HepG2 (cell line): Measurements from ENCODE around the gene EPB41L2. TPM values are rescaled to one million over a fixed set of nuclear protein-coding genes. Genes with fewer than 3 reads are reported as not detected.

ENCODE experiments used
- ATAC-seq: fragments of 200-7000 bp; cut with Tn5 transposase; 3 replicates; pipeline ENCODE4 v1.9.1; 2020; ENCODE audit warnings: mild to moderate bottlenecking, moderate library complexity
- BruUV-seq: library from RNA; stranded (reverse); fragments of 400-500 nt; replicated peaks from 2 replicates; lab custom pipeline; 2021; lab: Mats Ljungman, UMichigan
- CTCF ChIA-PET: fragments of 300-600 bp; formaldehyde crosslinking; extraction: SDS; loops from one replicate; lab custom pipeline; 2021; ENCODE audit warnings: low total read pairs, inconsistent platforms, low intra/inter-chr PET ratio; lab: Yijun Ruan, JAX
- POLR2A ChIA-PET: fragments of 350-600 bp; sonication (Branson Sonifier 250); formaldehyde crosslinking; loops from one replicate; lab custom pipeline; 2020; ENCODE audit warnings: antibody characterized with exemption, inconsistent platforms; lab: Yijun Ruan, JAX
- DNase-seq: peaks from one replicate; pipeline ENCODE4 v3.0.0-alpha.2; 2015; ENCODE audit warnings: low spot score
- FAIRE-seq: peaks from 3 replicates; lab custom pipeline; 2011; peaks lifted over from hg19 to GRCh38; lab: Jason Lieb, UNC
- H2AFZ ChIP-seq: one replicate; pipeline ENCODE4 v1.6.1; 2011; ENCODE audit warnings: low read length, inconsistent platforms
- H3K27ac ChIP-seq: fragments of 300-600 bp; 3 replicates; pipeline ENCODE4 v1.8.0; 2011; ENCODE audit warnings: mixed run types, mild to moderate bottlenecking, mixed read lengths, low read length, inconsistent platforms; ENCODE audit not compliant: insufficient read depth; ENCODE audit errors: extremely low read length
- H3K27me3 ChIP-seq, 2 experiments: fragments of 200-600 bp in 1 of 2; 2 replicates in 1 of 2; 3 replicates in 1 of 2; pipeline versions ENCODE4 v1.6.0 to v1.8.0; 2011; ENCODE audit warnings: low read length in 2 of 2, mild to moderate bottlenecking in 2 of 2, moderate library complexity in 2 of 2, inconsistent platforms in 1 of 2; ENCODE audit not compliant: insufficient read depth in 2 of 2, control insufficient read depth in 1 of 2
- H3K36me3 ChIP-seq, 2 experiments: fragments of 200-600 bp in 1 of 2; replicated peaks in 1 of 2; 2 replicates in 1 of 2; 3 replicates in 1 of 2; pipeline versions ENCODE4 v1.5.1 to v1.8.0; 2011; ENCODE audit warnings: low read length in 2 of 2, inconsistent platforms in 1 of 2; ENCODE audit not compliant: insufficient read depth in 2 of 2, control insufficient read depth in 1 of 2
- H3K4me1 ChIP-seq: 2 replicates; pipeline ENCODE4 v1.5.1; 2012; ENCODE audit warnings: low read length, inconsistent platforms; ENCODE audit not compliant: insufficient read depth
- H3K4me2 ChIP-seq: 2 replicates; pipeline ENCODE4 v1.6.0; 2011; ENCODE audit warnings: low read depth, low read length, inconsistent platforms
- H3K4me3 ChIP-seq, 3 experiments: fragments of 200-600 bp in 1 of 3; sonication (generic), shearing (Covaris generic) in 1 of 3; replicated peaks in 1 of 3; 2 replicates each; pipeline ENCODE4 v1.5.1; 2011 to 2016; ENCODE audit warnings: low read length in 3 of 3, inconsistent platforms in 2 of 3, low read depth in 2 of 3, mild to moderate bottlenecking in 2 of 3, control low read depth in 1 of 3, mixed read lengths in 1 of 3; ENCODE audit not compliant: insufficient read depth in 1 of 3
- H3K79me2 ChIP-seq: one replicate; pipeline ENCODE4 v1.6.1; 2011; ENCODE audit warnings: low read length, inconsistent platforms; ENCODE audit not compliant: insufficient read depth
- H3K9ac ChIP-seq: 2 replicates; pipeline ENCODE4 v1.6.0; 2011; ENCODE audit warnings: mild to moderate bottlenecking, low read depth, low read length, inconsistent platforms; ENCODE audit not compliant: insufficient read depth
- H3K9me3 ChIP-seq: 2 replicates; pipeline ENCODE4 v1.5.1; 2012; ENCODE audit warnings: mild to moderate bottlenecking, low read length
- H4K20me1 ChIP-seq: 2 replicates; pipeline ENCODE4 v1.6.0; 2011; ENCODE audit warnings: inconsistent platforms, mild to moderate bottlenecking, low read length, moderate library complexity; ENCODE audit not compliant: insufficient read depth
- AHDC1 ChIP-seq: sonication (generic); formaldehyde crosslinking; IDR thresholded peaks from 2 replicates; pipeline ENCODE4 v1.5.1; 2020; ENCODE audit warnings: mild to moderate bottlenecking, missing genetic modification reagents, borderline replicate concordance
- CREM ChIP-seq, 2 experiments: sonication (generic) in 1 of 2; formaldehyde crosslinking in 1 of 2; IDR thresholded peaks; 2 replicates each; pipeline versions ENCODE4 v1.4.0 to v1.6.1; 2016 to 2020; ENCODE audit warnings: antibody characterized with exemption in 1 of 2, mild to moderate bottlenecking in 1 of 2, missing genetic modification reagents in 1 of 2
- KDM1A ChIP-seq: IDR thresholded peaks from 2 replicates; pipeline ENCODE4 v1.6.1; 2016; ENCODE audit warnings: missing compliant biosample characterization
- POGZ ChIP-seq: sonication (generic); formaldehyde crosslinking; IDR thresholded peaks from 2 replicates; pipeline ENCODE4 v1.4.0; 2020; ENCODE audit warnings: mild to moderate bottlenecking, missing genetic modification reagents
- SOX13 ChIP-seq, 3 experiments: fragments of 450-650 bp in 1 of 3; sonication (generic) in 1 of 3; formaldehyde crosslinking in 1 of 3; IDR thresholded peaks in 2 of 3; conservative IDR thresholded peaks in 1 of 3; 2 replicates each; pipeline versions ENCODE4 v1.5.0 to v1.6.1; 2016 to 2020; ENCODE audit warnings: antibody characterized with exemption in 1 of 3, mild to moderate bottlenecking in 1 of 3, missing compliant biosample characterization in 1 of 3, missing genetic modification reagents in 1 of 3, moderate library complexity in 1 of 3
- STAT6 ChIP-seq: sonication (generic); formaldehyde crosslinking; IDR thresholded peaks from 2 replicates; pipeline ENCODE4 v1.4.0; 2020; ENCODE audit warnings: missing genetic modification reagents, mild to moderate bottlenecking, borderline replicate concordance
- ZBTB21 ChIP-seq: sonication (generic); formaldehyde crosslinking; IDR thresholded peaks from 2 replicates; pipeline ENCODE4 v1.4.0; 2020; ENCODE audit warnings: missing genetic modification reagents
- ZGPAT ChIP-seq: IDR thresholded peaks from 2 replicates; pipeline ENCODE4 v1.6.1; 2016; ENCODE audit warnings: mild to moderate bottlenecking
- ZNF784 ChIP-seq: sonication (generic); formaldehyde crosslinking; IDR thresholded peaks from 2 replicates; pipeline ENCODE4 v1.5.1; 2020; ENCODE audit warnings: missing genetic modification reagents, mild to moderate bottlenecking, borderline replicate concordance
- WGBS: methylation state at CpG from one replicate; pipeline ENCODE4 v1.1.6; 2017; ENCODE audit warnings: low lambda C conversion rate; 5-methylcytosine and 5-hydroxymethylcytosine counted together
- in situ Hi-C: cut with HindIII; loops from 2 replicates; pipeline ENCODE4 v1.10.0; 2017; ENCODE audit warnings: low pct_unique_long_range_greater_than_20kb; ENCODE audit not compliant: extremely low pct_ligation_motif_present
- intact Hi-C: fragments of 100-400 bp; cut with micrococcal nuclease; formaldehyde crosslinking; loops from one replicate; pipeline ENCODE4 v1.10.0; 2022; ENCODE audit not compliant: unreplicated experiment
- polyA plus RNA-seq, 8 experiments: library from polyadenylated mRNA; depleted of rRNA in 3 of 8; stranded (reverse) in 7 of 8; unstranded in 1 of 8; fragments of >200 nt; fragmentation: Illumina TruSeq in 4 of 8; extraction: Trizol in 4 of 8; gene quantifications; 2 replicates each; pipeline versions ENCODE4 v1.2.1 to v1.2.3, GENCODE V29; 2011 to 2016; ENCODE audit warnings: low read depth in 4 of 8, missing spikeins in 1 of 8, mixed read lengths in 1 of 8; ENCODE audit not compliant: insufficient read depth in 1 of 8
- total RNA-seq, 5 experiments: library from RNA; depleted of rRNA; stranded (reverse); fragments of >200 nt; fragmentation: Illumina TruSeq; extraction: Trizol; gene quantifications; 2 replicates each; pipeline ENCODE4 v1.2.3, GENCODE V29; 2016; ENCODE audit warnings: low read depth in 1 of 5

EPB41L2 gene
- total and polyA plus RNA-seq, 2 of the 13 experiments (the other 11 are each of a cell fraction or from before 2014, with no cell fraction given): 41.7 to 56.4 TPM

GRCh38 chr6:130937942-130938604 lies 125.0 kb downstream of the EPB41L2 start (continued):
- peak; percentile 86; the same call in 1 of the 2 replicates for TF ChIP-seq AHDC1

GRCh38 chr6:130936933-130937332 lies 126.1 kb downstream of the EPB41L2 start:
- DNase-seq (peak; percentile 46), FAIRE-seq (no peak), ATAC-seq (no peak)
- intact Hi-C loops: no loop called here
- H3K79me2 ChIP-seq: peaks cover 32% of the 10 kb centered on the region
- H3K4me1 ChIP-seq: peaks cover 81% of the 10 kb centered on the region
- ChIA-PET CTCF (no interaction called here), POLR2A (no interaction called here)
- H3K27me3 ChIP-seq: no peaks in the 10 kb centered on the region
- H2AFZ ChIP-seq: no peak overlapping the region
- H3K9me3 ChIP-seq: no peaks in the 10 kb centered on the region
- in situ Hi-C loops: no loop called here
- no peak overlapping the region; the same call in 1 of the 2 replicates for H3K9ac ChIP-seq
- H3K36me3 ChIP-seq: peaks cover 0 to under 1% of the 10 kb centered on the region in 2 experiments; a peak in 1 of 5 replicates
- H4K20me1 ChIP-seq: no peaks in the 10 kb centered on the region
- H3K27ac ChIP-seq: peak overlapping the region; percentile 75
- no peak overlapping the region for H3K4me2 ChIP-seq
- no TSS peak for BruUV-seq
- 92% methylated on average over 5 of the region's 5 CpGs for WGBS
- H3K4me3 ChIP-seq: no peak overlapping the region
- TF ChIP-seq ZGPAT (CRISPR knock-in tag) (0 out of 2 replicates have a peak, but pooled peaks have one; percentile 20), POGZ (CRISPR knock-in tag) (peak; percentile 24; the same call in 1 of the 2 replicates), SOX13 (IDR thresholded peaks at IDR 0.05) (no peak), SOX13 (CRISPR knock-in tag; conservative IDR thresholded peaks at IDR 0.05 in 1 of 2, IDR thresholded peaks at IDR 0.05 in 1 of 2) (peak in 1 of 2 experiments; percentile 59; a peak in 2 of 4 replicates), KDM1A (CRISPR knock-in tag) (0 out of 2 replicates have a peak, but pooled peaks have one; percentile 10), ZNF784 (CRISPR knock-in tag) (0 out of 2 replicates have a peak, but pooled peaks have one; percentile 47), ZBTB21 (peak; percentile 46; the same call in 1 of the 2 replicates), STAT6 (CRISPR knock-in tag) (no peak), CREM (IDR thresholded peaks at IDR 0.05) (0 out of 2 replicates have a peak, but pooled peaks have one; percentile 15), CREM (CRISPR knock-in tag; IDR thresholded peaks at IDR 0.05) (no peak)
